Osteoblast (primary cell): ENCODE data around the gene PTPN3. TPM values are rescaled to one million over a fixed set of nuclear protein-coding genes. Genes with fewer than 3 reads are reported as not detected.

Experiments
- DNase-seq: peaks from one replicate; pipeline ENCODE4 v3.0.0; 2011; ENCODE audit warnings: low spot score, mixed read lengths; ENCODE audit not compliant: insufficient read length; ENCODE audit errors: missing footprints
- H2AFZ ChIP-seq: 2 replicates; pipeline ENCODE4 v1.6.0; 2011; ENCODE audit warnings: mild to moderate bottlenecking, low read length
- H3K27ac ChIP-seq: 2 replicates; pipeline ENCODE4 v1.5.1; 2011; ENCODE audit warnings: mild to moderate bottlenecking, low read depth, low read length, moderate library complexity
- H3K27me3 ChIP-seq: 2 replicates; pipeline ENCODE4 v1.6.0; 2012; ENCODE audit warnings: mild to moderate bottlenecking, control low read depth, inconsistent platforms, low read length, moderate library complexity; ENCODE audit not compliant: insufficient read depth
- H3K36me3 ChIP-seq: 2 replicates; pipeline ENCODE4 v1.5.1; 2011; ENCODE audit warnings: mild to moderate bottlenecking, low read length, control low read depth, moderate library complexity; ENCODE audit not compliant: insufficient read depth
- H3K4me1 ChIP-seq: 2 replicates; pipeline ENCODE4 v1.5.1; 2011; ENCODE audit warnings: mild to moderate bottlenecking, low read length, control low read depth, moderate library complexity; ENCODE audit not compliant: insufficient read depth
- H3K4me2 ChIP-seq: 2 replicates; pipeline ENCODE4 v1.6.0; 2011; ENCODE audit warnings: mild to moderate bottlenecking, low read length; ENCODE audit not compliant: insufficient read depth
- H3K4me3 ChIP-seq: fragments of 200-600 bp; sonication (generic); 3 replicates; pipeline ENCODE4 v1.5.1; 2012; ENCODE audit warnings: mild to moderate bottlenecking, low read length, inconsistent platforms; ENCODE audit not compliant: insufficient read depth
- H3K79me2 ChIP-seq: 2 replicates; pipeline ENCODE4 v1.6.0; 2012; ENCODE audit warnings: mild to moderate bottlenecking, low read length, control low read depth, inconsistent platforms; ENCODE audit not compliant: insufficient read depth
- H3K9me3 ChIP-seq: 2 replicates; pipeline ENCODE4 v1.5.1; 2011; ENCODE audit warnings: low read depth, low read length, control low read depth
- H4K20me1 ChIP-seq: 2 replicates; pipeline ENCODE4 v1.6.0; 2012; ENCODE audit warnings: mild to moderate bottlenecking, low read length, control low read depth; ENCODE audit not compliant: insufficient read depth
- total RNA-seq: library from RNA; depleted of rRNA; stranded (reverse); fragments of >200 nt; gene quantifications from 2 replicates; pipeline ENCODE4 v1.2.3, GENCODE V29; 2012
- TF ChIP-seq, protein P1 (sequence below): IDR thresholded peaks from 2 replicates; pipeline ENCODE4 v1.5.1; 2011; ENCODE audit warnings: mild to moderate bottlenecking, low read depth, low read length, moderate library complexity; ENCODE audit errors: extremely low read depth

PTPN3 gene
- total RNA-seq, 1 donor, result 2.9 TPM

DNA sequence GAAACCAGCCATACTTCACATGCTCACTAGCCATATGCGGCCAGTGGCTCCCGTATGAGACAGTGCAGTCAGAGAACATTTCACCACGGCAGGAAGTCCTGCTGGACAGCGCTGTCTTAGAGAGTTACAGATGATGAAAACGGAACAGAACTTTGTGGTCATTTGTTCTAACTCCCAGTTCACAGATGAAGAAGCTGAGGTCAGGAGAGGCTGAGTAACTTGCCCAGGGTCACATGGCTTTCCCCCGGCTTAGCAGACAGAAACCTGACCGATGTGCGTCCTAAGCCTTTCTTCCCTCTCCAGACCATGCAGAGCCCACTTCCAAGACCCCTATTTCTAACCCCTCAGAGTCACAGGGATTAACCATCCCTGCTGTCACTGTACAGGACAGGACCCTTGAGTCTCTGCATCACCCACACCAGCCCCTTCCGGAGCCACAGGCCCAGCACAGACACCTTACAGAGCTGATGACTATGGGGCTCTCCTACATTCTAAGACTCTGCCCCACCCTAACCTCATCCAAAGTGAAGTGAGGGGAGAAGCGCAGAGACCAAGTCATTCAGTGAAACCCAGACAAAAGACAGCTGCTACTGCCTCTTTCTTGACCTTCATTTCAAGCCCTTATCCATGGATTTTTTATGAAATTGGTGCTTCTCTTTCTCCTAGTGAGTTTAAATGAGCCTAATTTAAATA lies 86.9 kb downstream of the PTPN3 start:
- Histone ChIP-seq H4K20me1 (no peaks in the 10 kb centered on the region), H3K9me3 (no peaks in the 10 kb centered on the region), H3K4me1 (no peaks in the 10 kb centered on the region), H3K27me3 (no peaks in the 10 kb centered on the region), H3K79me2 (no peaks in the 10 kb centered on the region), H3K4me2 (peak overlapping the region; percentile 52), H3K36me3 (no peaks in the 10 kb centered on the region), H3K27ac (no peak overlapping the region), H2AFZ (peak overlapping the region; percentile 55), H3K4me3 (no peak overlapping the region)
- DNase-seq, result no peak
- TF ChIP-seq, protein P1, sequence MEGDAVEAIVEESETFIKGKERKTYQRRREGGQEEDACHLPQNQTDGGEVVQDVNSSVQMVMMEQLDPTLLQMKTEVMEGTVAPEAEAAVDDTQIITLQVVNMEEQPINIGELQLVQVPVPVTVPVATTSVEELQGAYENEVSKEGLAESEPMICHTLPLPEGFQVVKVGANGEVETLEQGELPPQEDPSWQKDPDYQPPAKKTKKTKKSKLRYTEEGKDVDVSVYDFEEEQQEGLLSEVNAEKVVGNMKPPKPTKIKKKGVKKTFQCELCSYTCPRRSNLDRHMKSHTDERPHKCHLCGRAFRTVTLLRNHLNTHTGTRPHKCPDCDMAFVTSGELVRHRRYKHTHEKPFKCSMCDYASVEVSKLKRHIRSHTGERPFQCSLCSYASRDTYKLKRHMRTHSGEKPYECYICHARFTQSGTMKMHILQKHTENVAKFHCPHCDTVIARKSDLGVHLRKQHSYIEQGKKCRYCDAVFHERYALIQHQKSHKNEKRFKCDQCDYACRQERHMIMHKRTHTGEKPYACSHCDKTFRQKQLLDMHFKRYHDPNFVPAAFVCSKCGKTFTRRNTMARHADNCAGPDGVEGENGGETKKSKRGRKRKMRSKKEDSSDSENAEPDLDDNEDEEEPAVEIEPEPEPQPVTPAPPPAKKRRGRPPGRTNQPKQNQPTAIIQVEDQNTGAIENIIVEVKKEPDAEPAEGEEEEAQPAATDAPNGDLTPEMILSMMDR, result no peak

DNA sequence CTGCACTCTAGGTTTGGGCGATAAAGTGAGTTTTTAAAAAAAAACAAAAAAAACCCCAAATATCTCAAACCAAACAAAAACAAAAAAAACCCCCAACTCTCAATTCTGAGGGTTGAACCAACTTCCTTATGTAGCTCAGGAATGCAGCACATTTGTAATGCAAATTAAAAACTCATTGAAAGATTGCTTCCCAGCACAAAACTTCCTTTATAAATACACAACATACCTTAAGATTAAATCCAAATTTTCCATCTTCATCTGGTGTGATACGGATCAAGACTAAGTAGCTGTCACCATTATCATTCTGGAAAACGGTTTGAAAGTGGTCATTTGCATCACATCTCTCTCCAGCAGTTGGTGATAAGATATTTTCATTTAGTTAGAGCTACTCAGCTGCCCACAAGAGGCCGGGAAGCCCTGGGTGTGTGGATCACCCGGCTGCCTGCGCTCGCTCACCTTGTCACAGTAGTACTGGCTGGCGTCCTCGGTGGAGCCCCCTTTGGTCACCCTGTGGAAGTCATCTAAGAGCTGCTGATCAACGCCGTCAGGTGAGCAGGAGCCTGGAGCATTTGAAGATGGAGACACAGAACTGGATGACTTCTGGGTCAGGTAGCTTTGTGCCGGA lies 88.2 kb downstream of the PTPN3 start:
- H4K20me1 ChIP-seq, result no peaks in the 10 kb centered on the region
- no peaks in the 10 kb centered on the region for H3K4me1 ChIP-seq
- H3K4me2 ChIP-seq, result no peak overlapping the region
- no peaks in the 10 kb centered on the region for H3K9me3 ChIP-seq
- no peaks in the 10 kb centered on the region for H3K27me3 ChIP-seq
- no peaks in the 10 kb centered on the region for H3K79me2 ChIP-seq
- DNase-seq, result no peak
- no peak overlapping the region for H3K4me3 ChIP-seq
- TF ChIP-seq, protein P1, result no peak
- no peaks in the 10 kb centered on the region for H3K36me3 ChIP-seq
- no peak overlapping the region for H3K27ac ChIP-seq
- no peak overlapping the region for H2AFZ ChIP-seq

DNA sequence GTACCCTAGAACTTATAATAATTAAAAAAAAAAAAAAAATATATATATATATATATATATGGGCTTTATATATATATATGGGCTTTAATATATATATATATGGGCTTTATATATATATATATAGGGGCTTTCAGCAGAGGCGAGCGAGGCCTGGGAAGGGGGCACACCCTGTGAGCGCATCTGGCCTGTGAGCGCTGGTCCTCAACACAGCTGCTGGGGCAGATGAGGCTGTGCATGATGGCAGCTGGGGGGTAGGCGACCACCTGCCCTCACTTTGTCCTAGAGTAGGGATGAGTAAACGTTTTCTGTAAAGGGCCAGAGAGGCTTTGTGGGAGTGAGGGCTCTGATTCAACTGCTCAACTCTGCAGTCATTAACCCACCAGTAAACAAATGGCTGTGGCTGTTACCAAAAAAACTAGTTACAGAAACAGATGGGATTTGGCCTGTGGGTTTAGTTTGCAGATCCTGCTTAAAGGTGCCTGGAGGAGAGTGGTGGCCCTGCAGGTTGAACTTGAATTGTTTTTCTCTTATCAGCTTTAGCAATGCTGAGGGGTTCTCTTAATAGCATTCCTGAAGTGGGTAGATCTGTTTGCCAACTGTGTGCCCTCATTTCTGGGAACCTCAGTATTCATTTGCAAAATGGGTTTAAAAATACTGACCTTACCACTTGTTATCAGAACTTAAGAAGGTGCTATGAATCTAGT lies 89.2 kb downstream of the PTPN3 start:
- Histone ChIP-seq H3K27ac (no peak overlapping the region), H2AFZ (no peak overlapping the region), H3K4me1 (peaks cover 6% of the 10 kb centered on the region), H3K4me3 (no peak overlapping the region), H3K36me3 (no peaks in the 10 kb centered on the region), H3K27me3 (no peaks in the 10 kb centered on the region), H4K20me1 (no peaks in the 10 kb centered on the region), H3K4me2 (no peak overlapping the region), H3K79me2 (no peaks in the 10 kb centered on the region), H3K9me3 (no peaks in the 10 kb centered on the region)
- TF ChIP-seq, protein P1, result no peak
- DNase-seq, result no peak

DNA sequence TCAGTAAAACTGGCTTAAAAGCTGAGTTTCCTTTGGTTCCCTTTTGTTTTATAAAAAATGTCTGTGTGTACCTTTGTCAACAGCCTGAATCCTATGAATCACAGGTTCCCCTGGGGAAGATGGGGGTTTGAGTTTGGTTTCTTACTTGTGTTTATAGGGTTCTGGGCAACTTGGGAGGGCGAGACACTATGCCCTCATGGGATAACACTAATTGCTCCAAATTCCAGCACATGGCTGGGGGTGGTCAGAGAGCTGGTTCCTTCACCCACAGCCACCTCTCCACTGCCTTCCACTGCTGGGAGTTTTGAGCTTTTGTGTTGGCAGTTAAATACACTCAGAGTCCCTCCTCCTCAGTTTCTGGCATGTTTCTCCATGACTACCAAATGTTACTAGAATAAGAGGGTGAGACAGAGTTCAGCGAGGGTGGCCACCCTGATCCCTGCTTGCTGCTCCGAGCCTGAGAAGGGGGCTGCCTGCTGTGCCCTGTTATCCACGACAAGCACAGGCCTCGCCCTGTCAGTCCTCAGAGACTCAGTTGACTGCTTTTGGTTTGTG lies 94.3 kb downstream of the PTPN3 start:
- H3K4me2 ChIP-seq, result peak overlapping the region; percentile 59
- TF ChIP-seq, protein P1, result no peak
- H2AFZ ChIP-seq, result peak overlapping the region; percentile 74
- DNase-seq, result peak; percentile 89
- H3K4me3 ChIP-seq, result peak overlapping the region; percentile 1
- H3K27me3 ChIP-seq, result no peaks in the 10 kb centered on the region
- H4K20me1 ChIP-seq, result no peaks in the 10 kb centered on the region
- H3K9me3 ChIP-seq, result no peaks in the 10 kb centered on the region
- peak overlapping the region; percentile 57 for H3K27ac ChIP-seq
- peaks cover 20% of the 10 kb centered on the region for H3K4me1 ChIP-seq
- no peaks in the 10 kb centered on the region for H3K79me2 ChIP-seq
- H3K36me3 ChIP-seq, result no peaks in the 10 kb centered on the region
